GM23338 (cell line): ENCODE measurements around the gene OSGIN1. TPM values are rescaled to one million over a fixed set of nuclear protein-coding genes. Genes with fewer than 3 reads are reported as not detected.

Experiments used
- ATAC-seq: fragments of 200-7000 bp; cut with Tn5 transposase; 3 replicates; pipeline ENCODE4 v1.9.1; 2020
- DNase-seq: peaks from one replicate; pipeline ENCODE4 v3.0.0-alpha.2; 2015; ENCODE audit warnings: low spot score
- H2AFZ ChIP-seq: fragments of 200-600 bp; sonication (generic); 2 replicates; pipeline ENCODE4 v1.8.0; 2016; ENCODE audit warnings: antibody characterized with exemption, mild to moderate bottlenecking, moderate library complexity
- H3F3A ChIP-seq: fragments of 200-600 bp; sonication (generic); replicated peaks from 2 replicates; pipeline ENCODE4 v1.8.0; 2017; ENCODE audit warnings: antibody characterized with exemption, mixed run types, low read depth
- H3K27ac ChIP-seq: fragments of 200-600 bp; sonication (generic); 2 replicates; pipeline ENCODE4 v1.6.1; 2016; ENCODE audit warnings: low read depth
- H3K27me3 ChIP-seq: fragments of 200-600 bp; sonication (generic); 2 replicates; pipeline ENCODE4 v1.8.0; 2016; ENCODE audit warnings: mild to moderate bottlenecking, mixed run types, moderate library complexity; ENCODE audit not compliant: insufficient read depth
- H3K36me3 ChIP-seq: fragments of 200-600 bp; sonication (generic); 2 replicates; pipeline ENCODE4 v1.8.0; 2016; ENCODE audit warnings: mild to moderate bottlenecking; ENCODE audit not compliant: insufficient read depth
- H3K4me1 ChIP-seq: fragments of 200-600 bp; sonication (generic); 2 replicates; pipeline ENCODE4 v1.8.0; 2016; ENCODE audit warnings: mild to moderate bottlenecking, moderate library complexity; ENCODE audit not compliant: insufficient read depth
- H3K4me2 ChIP-seq: fragments of 200-600 bp; sonication (generic); 2 replicates; pipeline ENCODE4 v1.7.1; 2017; ENCODE audit warnings: mixed run types
- H3K4me3 ChIP-seq: fragments of 200-600 bp; sonication (generic); 2 replicates; pipeline ENCODE4 v1.6.1; 2016; ENCODE audit warnings: mixed run types
- H3K79me2 ChIP-seq: fragments of 200-600 bp; sonication (generic); replicated peaks from 2 replicates; pipeline ENCODE4 v1.8.0; 2017; ENCODE audit warnings: mild to moderate bottlenecking; ENCODE audit not compliant: insufficient read depth
- H3K9me2 ChIP-seq: fragments of 200-600 bp; sonication (generic); 2 replicates; pipeline ENCODE4 v1.8.0; 2017; ENCODE audit not compliant: insufficient read depth
- H4K20me1 ChIP-seq: fragments of 200-600 bp; sonication (generic); replicated peaks from 2 replicates; pipeline ENCODE4 v1.8.0; 2017; ENCODE audit warnings: mild to moderate bottlenecking; ENCODE audit not compliant: insufficient read depth
- H3K27ac Mint-ChIP-seq: 2 replicates; pipeline ENCODE4 v1.8.0; 2020; ENCODE audit warnings: inconsistent platforms, mild to moderate bottlenecking, moderate library complexity, mixed read lengths
- H3K27me3 Mint-ChIP-seq: 3 replicates; pipeline ENCODE4 v1.8.0; 2022; ENCODE audit warnings: low read depth, mild to moderate bottlenecking, moderate library complexity, mixed read lengths, inconsistent platforms; ENCODE audit not compliant: insufficient read depth, poor library complexity
- H3K36me3 Mint-ChIP-seq: 3 replicates; pipeline ENCODE4 v1.8.0; 2021; ENCODE audit warnings: low read depth, mild to moderate bottlenecking, inconsistent platforms, moderate library complexity, mixed read lengths
- H3K4me1 Mint-ChIP-seq: 3 replicates; pipeline ENCODE4 v1.8.0; 2020; ENCODE audit warnings: mild to moderate bottlenecking, inconsistent platforms, mixed read lengths
- H3K4me3 Mint-ChIP-seq: 3 replicates; pipeline ENCODE4 v1.8.0; 2021; ENCODE audit warnings: moderate library complexity, mild to moderate bottlenecking, inconsistent platforms, mixed read lengths
- H3K9me3 Mint-ChIP-seq: 3 replicates; pipeline ENCODE4 v1.8.0; 2020; ENCODE audit warnings: moderate library complexity, mild to moderate bottlenecking, inconsistent platforms, mixed read lengths
- CREB1 ChIP-seq: fragments of 250-450 bp; sonication (Bioruptor Pico); IDR thresholded peaks from 2 replicates; pipeline ENCODE4 v1.5.0; 2020; ENCODE audit warnings: low read depth, mild to moderate bottlenecking, moderate library complexity
- EZH2 ChIP-seq: fragments of 200-600 bp; sonication (generic); IDR thresholded peaks from one replicate; pipeline ENCODE4 v1.8.0; 2017; ENCODE audit warnings: antibody characterized with exemption, mild to moderate bottlenecking, low read depth; ENCODE audit not compliant: unreplicated experiment
- JUNB ChIP-seq: IDR thresholded peaks from one replicate; pipeline ENCODE4 v1.6.1; 2016; ENCODE audit warnings: antibody characterized with exemption; ENCODE audit not compliant: unreplicated experiment
- NANOG ChIP-seq: IDR thresholded peaks from 2 replicates; pipeline ENCODE4 v1.6.1; 2016; ENCODE audit warnings: antibody characterized with exemption, borderline replicate concordance
- POLR2AphosphoS5 ChIP-seq: IDR thresholded peaks from 2 replicates; pipeline ENCODE4 v1.6.1; 2016; ENCODE audit warnings: antibody characterized with exemption, low read depth
- REST ChIP-seq: IDR thresholded peaks from one replicate; pipeline ENCODE4 v1.6.1; 2018; ENCODE audit warnings: antibody characterized with exemption; ENCODE audit not compliant: unreplicated experiment
- STAT1 ChIP-seq: IDR thresholded peaks from one replicate; pipeline ENCODE4 v1.6.1; 2016; ENCODE audit warnings: antibody characterized with exemption; ENCODE audit not compliant: unreplicated experiment
- ZNF331 ChIP-seq: fragments of 250-450 bp; sonication (Bioruptor Pico); IDR thresholded peaks from 2 replicates; pipeline ENCODE4 v1.5.0; 2020; ENCODE audit warnings: low read depth, mild to moderate bottlenecking, moderate library complexity
- polyA plus RNA-seq: library from polyadenylated mRNA; unstranded; fragments of >200 nt; fragmentation: Nextera tagmentation; extraction: Ambion mirVana; gene quantifications from 2 replicates; pipeline ENCODE4 v1.2.1, GENCODE V29; 2016
- total RNA-seq: library from RNA; depleted of rRNA; stranded (reverse); fragments of >200 nt; shearing (Covaris generic); gene quantifications from 2 replicates; pipeline ENCODE4 v1.2.3, GENCODE V29; 2014
- TF ChIP-seq, protein P1 (sequence below), 2 experiments: fragments of 200-600 bp in 1 of 2; sonication (generic) in 1 of 2; conservative IDR thresholded peaks; 2 replicates each; pipeline versions ENCODE4 v1.5.1 to v1.6.1; 2016 to 2017; ENCODE audit warnings: antibody characterized with exemption in 2 of 2, low read depth in 2 of 2, mild to moderate bottlenecking in 2 of 2, moderate library complexity in 1 of 2
- TF ChIP-seq, protein P2 (sequence below): fragments of 250-450 bp; sonication (Bioruptor Pico); IDR thresholded peaks from 2 replicates; pipeline ENCODE4 v1.5.0; 2020; ENCODE audit warnings: mild to moderate bottlenecking, moderate library complexity

OSGIN1 gene
- total and polyA plus RNA-seq, 2 experiments from 2014 or later, result 0.32 to 1.6 TPM

DNA sequence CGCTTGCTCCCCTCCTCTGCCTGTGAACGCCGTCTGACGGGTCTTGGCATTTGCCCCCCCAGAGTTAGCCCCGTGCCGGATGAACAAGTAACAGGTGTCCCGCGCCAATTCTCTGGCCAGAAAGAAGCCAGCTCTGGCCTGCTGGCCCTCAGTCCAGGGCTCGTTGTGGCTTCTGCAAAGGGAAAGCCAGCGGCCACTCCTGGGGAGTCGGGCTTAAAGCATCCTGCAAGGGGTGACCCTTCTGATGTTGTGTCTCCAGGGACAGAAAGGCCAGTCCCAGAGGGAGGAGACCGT, 18.4 kb upstream of the OSGIN1 start:
- H3K79me2 ChIP-seq, result no peaks in the 10 kb centered on the region
- H3K4me1 ChIP-seq, result no peaks in the 10 kb centered on the region
- Mint-ChIP-seq H3K27ac (no peak overlapping the region; the same call in 1 of the 2 replicates), H3K4me3 (no peak overlapping the region), H3K9me3 (no peaks in the 10 kb centered on the region), H3K36me3 (no peaks in the 10 kb centered on the region; the same call in 1 of the 3 replicates), H3K27me3 (peaks cover 18% of the 10 kb centered on the region), H3K4me1 (peaks cover 6% of the 10 kb centered on the region; the same call in 2 of the 3 replicates)
- no peaks in the 10 kb centered on the region for H3K36me3 ChIP-seq
- no peak overlapping the region for H3K4me2 ChIP-seq
- H4K20me1 ChIP-seq, result no peaks in the 10 kb centered on the region
- H3K27me3 ChIP-seq, result no peaks in the 10 kb centered on the region
- H3F3A ChIP-seq, result no peaks in the 10 kb centered on the region
- DNase-seq (no peak), ATAC-seq (no peak)
- no peaks in the 10 kb centered on the region for H3K9me2 ChIP-seq
- no peak overlapping the region for H3K27ac ChIP-seq
- no peak overlapping the region for H3K4me3 ChIP-seq
- TF ChIP-seq, protein P1, sequence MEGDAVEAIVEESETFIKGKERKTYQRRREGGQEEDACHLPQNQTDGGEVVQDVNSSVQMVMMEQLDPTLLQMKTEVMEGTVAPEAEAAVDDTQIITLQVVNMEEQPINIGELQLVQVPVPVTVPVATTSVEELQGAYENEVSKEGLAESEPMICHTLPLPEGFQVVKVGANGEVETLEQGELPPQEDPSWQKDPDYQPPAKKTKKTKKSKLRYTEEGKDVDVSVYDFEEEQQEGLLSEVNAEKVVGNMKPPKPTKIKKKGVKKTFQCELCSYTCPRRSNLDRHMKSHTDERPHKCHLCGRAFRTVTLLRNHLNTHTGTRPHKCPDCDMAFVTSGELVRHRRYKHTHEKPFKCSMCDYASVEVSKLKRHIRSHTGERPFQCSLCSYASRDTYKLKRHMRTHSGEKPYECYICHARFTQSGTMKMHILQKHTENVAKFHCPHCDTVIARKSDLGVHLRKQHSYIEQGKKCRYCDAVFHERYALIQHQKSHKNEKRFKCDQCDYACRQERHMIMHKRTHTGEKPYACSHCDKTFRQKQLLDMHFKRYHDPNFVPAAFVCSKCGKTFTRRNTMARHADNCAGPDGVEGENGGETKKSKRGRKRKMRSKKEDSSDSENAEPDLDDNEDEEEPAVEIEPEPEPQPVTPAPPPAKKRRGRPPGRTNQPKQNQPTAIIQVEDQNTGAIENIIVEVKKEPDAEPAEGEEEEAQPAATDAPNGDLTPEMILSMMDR (conservative IDR thresholded peaks at IDR 0.05; ENCODE audit: low read depth in 2 of 2), result no peak
- TF ChIP-seq JUNB (no peak), NANOG (no peak), CREB1 (no peak), ZNF331 (CRISPR knock-in tag) (no peak), REST (no peak)
- no peak overlapping the region for H2AFZ ChIP-seq

DNA sequence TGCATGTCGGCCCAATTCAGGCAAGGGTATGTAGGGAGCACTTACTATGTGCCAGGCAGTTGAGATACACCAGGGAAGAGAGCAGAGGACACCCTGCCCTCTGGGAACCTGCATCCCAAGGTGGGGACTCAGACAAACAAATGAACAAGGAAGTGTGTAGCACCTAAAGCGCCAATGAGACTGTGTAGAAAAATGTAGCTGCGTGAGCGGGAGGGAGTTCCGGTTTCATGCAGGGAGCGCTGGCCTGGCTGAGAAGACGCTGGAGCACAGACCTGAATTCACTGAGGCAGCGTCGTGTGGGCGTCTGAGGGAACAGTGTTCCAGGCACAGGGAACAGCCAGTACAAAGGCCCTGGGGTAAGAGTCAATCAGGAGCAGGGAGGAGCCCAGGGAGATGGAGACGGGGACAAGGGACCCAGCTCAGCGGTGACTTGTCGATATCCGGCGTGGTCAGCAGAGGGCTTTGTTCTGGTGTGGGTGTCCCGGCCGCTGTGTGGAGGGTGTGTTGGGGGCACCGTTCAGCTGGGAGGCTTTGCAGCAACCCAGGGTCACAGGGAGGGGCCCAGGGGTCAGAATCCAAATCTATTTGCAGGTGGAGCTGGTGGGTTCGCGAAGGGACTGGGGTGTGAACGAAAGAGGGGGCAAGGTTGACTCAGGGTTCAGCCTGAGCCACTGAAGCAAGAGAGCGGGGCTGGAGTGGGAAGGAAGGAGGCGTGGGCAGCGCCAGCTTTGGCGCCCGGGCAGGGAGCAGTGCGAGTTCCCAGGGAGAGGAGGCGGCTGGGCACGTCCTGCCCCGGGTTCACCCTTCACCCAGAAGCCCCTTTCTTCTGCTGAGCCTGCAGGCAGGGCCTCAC, 17.8 kb upstream of the OSGIN1 start:
- no peaks in the 10 kb centered on the region for H3K9me3 Mint-ChIP-seq
- no peak overlapping the region; the same call in 1 of the 2 replicates for H3K27ac Mint-ChIP-seq
- no peaks in the 10 kb centered on the region for H3K4me1 ChIP-seq
- H2AFZ ChIP-seq, result no peak overlapping the region
- no peak for ATAC-seq
- H4K20me1 ChIP-seq, result no peaks in the 10 kb centered on the region
- no peak for DNase-seq
- H3K4me3 ChIP-seq, result no peak overlapping the region
- peaks cover 7% of the 10 kb centered on the region for H3K4me1 Mint-ChIP-seq
- no peak overlapping the region for H3K27ac ChIP-seq
- H3K27me3 ChIP-seq, result no peaks in the 10 kb centered on the region
- no peaks in the 10 kb centered on the region for H3K79me2 ChIP-seq
- no peaks in the 10 kb centered on the region for H3K9me2 ChIP-seq
- H3K4me3 Mint-ChIP-seq, result no peak overlapping the region
- no peak overlapping the region for H3K4me2 ChIP-seq
- no peaks in the 10 kb centered on the region; the same call in 1 of the 3 replicates for H3K36me3 Mint-ChIP-seq
- no peaks in the 10 kb centered on the region for H3K36me3 ChIP-seq
- H3K27me3 Mint-ChIP-seq, result peaks cover 19% of the 10 kb centered on the region
- H3F3A ChIP-seq, result no peaks in the 10 kb centered on the region
- TF ChIP-seq NANOG (no peak), POLR2AphosphoS5 (no peak), EZH2 (no peak), STAT1 (no peak)
- TF ChIP-seq, protein P2, sequence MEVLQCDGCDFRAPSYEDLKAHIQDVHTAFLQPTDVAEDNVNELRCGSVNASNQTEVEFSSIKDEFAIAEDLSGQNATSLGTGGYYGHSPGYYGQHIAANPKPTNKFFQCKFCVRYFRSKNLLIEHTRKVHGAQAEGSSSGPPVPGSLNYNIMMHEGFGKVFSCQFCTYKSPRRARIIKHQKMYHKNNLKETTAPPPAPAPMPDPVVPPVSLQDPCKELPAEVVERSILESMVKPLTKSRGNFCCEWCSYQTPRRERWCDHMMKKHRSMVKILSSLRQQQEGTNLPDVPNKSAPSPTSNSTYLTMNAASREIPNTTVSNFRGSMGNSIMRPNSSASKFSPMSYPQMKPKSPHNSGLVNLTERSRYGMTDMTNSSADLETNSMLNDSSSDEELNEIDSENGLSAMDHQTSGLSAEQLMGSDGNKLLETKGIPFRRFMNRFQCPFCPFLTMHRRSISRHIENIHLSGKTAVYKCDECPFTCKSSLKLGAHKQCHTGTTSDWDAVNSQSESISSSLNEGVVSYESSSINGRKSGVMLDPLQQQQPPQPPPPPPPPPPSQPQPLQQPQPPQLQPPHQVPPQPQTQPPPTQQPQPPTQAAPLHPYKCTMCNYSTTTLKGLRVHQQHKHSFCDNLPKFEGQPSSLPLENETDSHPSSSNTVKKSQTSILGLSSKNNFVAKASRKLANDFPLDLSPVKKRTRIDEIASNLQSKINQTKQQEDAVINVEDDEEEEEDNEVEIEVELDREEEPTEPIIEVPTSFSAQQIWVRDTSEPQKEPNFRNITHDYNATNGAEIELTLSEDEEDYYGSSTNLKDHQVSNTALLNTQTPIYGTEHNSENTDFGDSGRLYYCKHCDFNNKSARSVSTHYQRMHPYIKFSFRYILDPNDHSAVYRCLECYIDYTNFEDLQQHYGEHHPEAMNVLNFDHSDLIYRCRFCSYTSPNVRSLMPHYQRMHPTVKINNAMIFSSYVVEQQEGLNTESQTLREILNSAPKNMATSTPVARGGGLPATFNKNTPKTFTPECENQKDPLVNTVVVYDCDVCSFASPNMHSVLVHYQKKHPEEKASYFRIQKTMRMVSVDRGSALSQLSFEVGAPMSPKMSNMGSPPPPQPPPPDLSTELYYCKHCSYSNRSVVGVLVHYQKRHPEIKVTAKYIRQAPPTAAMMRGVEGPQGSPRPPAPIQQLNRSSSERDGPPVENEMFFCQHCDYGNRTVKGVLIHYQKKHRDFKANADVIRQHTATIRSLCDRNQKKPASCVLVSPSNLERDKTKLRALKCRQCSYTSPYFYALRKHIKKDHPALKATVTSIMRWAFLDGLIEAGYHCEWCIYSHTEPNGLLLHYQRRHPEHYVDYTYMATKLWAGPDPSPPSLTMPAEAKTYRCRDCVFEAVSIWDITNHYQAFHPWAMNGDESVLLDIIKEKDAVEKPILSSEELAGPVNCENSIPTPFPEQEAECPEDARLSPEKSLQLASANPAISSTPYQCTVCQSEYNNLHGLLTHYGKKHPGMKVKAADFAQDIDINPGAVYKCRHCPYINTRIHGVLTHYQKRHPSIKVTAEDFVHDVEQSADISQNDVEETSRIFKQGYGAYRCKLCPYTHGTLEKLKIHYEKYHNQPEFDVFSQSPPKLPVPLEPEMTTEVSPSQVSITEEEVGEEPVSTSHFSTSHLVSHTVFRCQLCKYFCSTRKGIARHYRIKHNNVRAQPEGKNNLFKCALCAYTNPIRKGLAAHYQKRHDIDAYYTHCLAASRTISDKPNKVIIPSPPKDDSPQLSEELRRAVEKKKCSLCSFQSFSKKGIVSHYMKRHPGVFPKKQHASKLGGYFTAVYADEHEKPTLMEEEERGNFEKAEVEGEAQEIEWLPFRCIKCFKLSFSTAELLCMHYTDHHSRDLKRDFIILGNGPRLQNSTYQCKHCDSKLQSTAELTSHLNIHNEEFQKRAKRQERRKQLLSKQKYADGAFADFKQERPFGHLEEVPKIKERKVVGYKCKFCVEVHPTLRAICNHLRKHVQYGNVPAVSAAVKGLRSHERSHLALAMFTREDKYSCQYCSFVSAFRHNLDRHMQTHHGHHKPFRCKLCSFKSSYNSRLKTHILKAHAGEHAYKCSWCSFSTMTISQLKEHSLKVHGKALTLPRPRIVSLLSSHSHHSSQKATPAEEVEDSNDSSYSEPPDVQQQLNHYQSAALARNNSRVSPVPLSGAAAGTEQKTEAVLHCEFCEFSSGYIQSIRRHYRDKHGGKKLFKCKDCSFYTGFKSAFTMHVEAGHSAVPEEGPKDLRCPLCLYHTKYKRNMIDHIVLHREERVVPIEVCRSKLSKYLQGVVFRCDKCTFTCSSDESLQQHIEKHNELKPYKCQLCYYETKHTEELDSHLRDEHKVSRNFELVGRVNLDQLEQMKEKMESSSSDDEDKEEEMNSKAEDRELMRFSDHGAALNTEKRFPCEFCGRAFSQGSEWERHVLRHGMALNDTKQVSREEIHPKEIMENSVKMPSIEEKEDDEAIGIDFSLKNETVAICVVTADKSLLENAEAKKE (CRISPR knock-in tag), result no peak
